GM06990 (cell line): ENCODE measurements around the gene ZBTB17.

ENCODE experiments used
- DNase-seq: peaks from one replicate; pipeline ENCODE4 v3.0.0-alpha.2; 2011; ENCODE audit not compliant: insufficient read length; ENCODE audit errors: extremely low read depth
- H3K27me3 ChIP-seq: replicated peaks from 2 replicates; pipeline ENCODE4 v1.6.0; 2011; ENCODE audit warnings: low read length; ENCODE audit not compliant: control insufficient read depth, insufficient read depth
- H3K36me3 ChIP-seq: 2 replicates; pipeline ENCODE4 v1.5.1; 2011; ENCODE audit warnings: low read length; ENCODE audit not compliant: control insufficient read depth, insufficient read depth
- H3K4me3 ChIP-seq: replicated peaks from 2 replicates; pipeline ENCODE4 v1.5.1; 2011; ENCODE audit warnings: low read depth, mild to moderate bottlenecking, control low read depth, low read length
- CTCF ChIP-seq: IDR thresholded peaks from 2 replicates; pipeline ENCODE4 v1.5.1; 2011; ENCODE audit warnings: low read length, control low read depth, mild to moderate bottlenecking, inconsistent platforms; ENCODE audit not compliant: insufficient read depth, poor library complexity, severe bottlenecking

The ZBTB17 gene

GRCh38 chr1:15936025-15936424 lies 39.9 kb downstream of the ZBTB17 start:
- Histone ChIP-seq H3K27me3 (no peaks in the 10 kb centered on the region), H3K4me3 (no peak overlapping the region), H3K36me3 (peaks cover 52% of the 10 kb centered on the region)
- DNase-seq, result no peak
- TF ChIP-seq CTCF, result no peak

- DNase-seq, result no peak
- no peak overlapping the region for H3K4me3 ChIP-seq
- H3K27me3 ChIP-seq, result no peaks in the 10 kb centered on the region
- peaks cover 51% of the 10 kb centered on the region for H3K36me3 ChIP-seq
- TF ChIP-seq CTCF, result no peak
Observed at GRCh38 chr1:15935056-15935950, 40.6 kb downstream of the ZBTB17 start.

GRCh38 chr1:15934211-15935055 lies 41.5 kb downstream of the ZBTB17 start:
- H3K36me3 ChIP-seq, result peaks cover 57% of the 10 kb centered on the region
- no peak for DNase-seq
- TF ChIP-seq CTCF, result no peak
- no peak overlapping the region for H3K4me3 ChIP-seq
- H3K27me3 ChIP-seq, result no peaks in the 10 kb centered on the region

GRCh38 chr1:15933684-15934083 lies 42.2 kb downstream of the ZBTB17 start:
- no peak for DNase-seq
- Histone ChIP-seq H3K4me3 (no peak overlapping the region), H3K36me3 (peaks cover 63% of the 10 kb centered on the region), H3K27me3 (no peaks in the 10 kb centered on the region)
- no peak for TF ChIP-seq CTCF

- TF ChIP-seq CTCF, result no peak
- H3K27me3 ChIP-seq, result no peaks in the 10 kb centered on the region
- no peak overlapping the region for H3K4me3 ChIP-seq
- peaks cover 65% of the 10 kb centered on the region for H3K36me3 ChIP-seq
- DNase-seq, result no peak
Observed at GRCh38 chr1:15932612-15933011, 43.3 kb downstream of the ZBTB17 start.
